Measurements from ENCODE around the gene DCLK1. TPM values are rescaled to one million over a fixed set of nuclear protein-coding genes. Genes with fewer than 3 reads are reported as not detected.
A peak's percentile ranks its signal among the peaks of the same experiment; 100 is the strongest.

Gene DCLK1
- total RNA-seq, 1 experiment from 2014 or later: 36.2 TPM

GRCh38 chr13:35876601-35877000, 254.6 kb downstream of the DCLK1 start:
- no peak overlapping the region for H3K4ac ChIP-seq (ENCODE audit: low read depth, low read length)
- no peaks in the 10 kb centered on the region for H3K23me2 ChIP-seq (ENCODE audit: insufficient read length, low read depth, low read length, poor library complexity, severe bottlenecking)
- no peak overlapping the region for H3K9ac ChIP-seq (ENCODE audit: extremely low read depth, insufficient read length, low read length)
- no peak overlapping the region for H3K4me3 Mint-ChIP-seq
- no peak overlapping the region for H2BK5ac ChIP-seq (ENCODE audit: insufficient read length, low read length)
- peaks cover 0 to 1% (median 0%) of the 10 kb centered on the region in 3 experiments; a peak in 1 of 7 replicates for H3K36me3 Mint-ChIP-seq (ENCODE audit: insufficient read depth in 1 of 3, low read depth in 3 of 3)
- no peak overlapping the region for H4K91ac ChIP-seq (ENCODE audit: insufficient read length, low read depth, low read length)
- H2BK20ac ChIP-seq (ENCODE audit: low read depth, low read length, poor library complexity, severe bottlenecking): no peak overlapping the region
- no peak overlapping the region for H2BK15ac ChIP-seq (ENCODE audit: low read depth, low read length)
- no peak for DNase-seq
- TF ChIP-seq, protein P1, sequence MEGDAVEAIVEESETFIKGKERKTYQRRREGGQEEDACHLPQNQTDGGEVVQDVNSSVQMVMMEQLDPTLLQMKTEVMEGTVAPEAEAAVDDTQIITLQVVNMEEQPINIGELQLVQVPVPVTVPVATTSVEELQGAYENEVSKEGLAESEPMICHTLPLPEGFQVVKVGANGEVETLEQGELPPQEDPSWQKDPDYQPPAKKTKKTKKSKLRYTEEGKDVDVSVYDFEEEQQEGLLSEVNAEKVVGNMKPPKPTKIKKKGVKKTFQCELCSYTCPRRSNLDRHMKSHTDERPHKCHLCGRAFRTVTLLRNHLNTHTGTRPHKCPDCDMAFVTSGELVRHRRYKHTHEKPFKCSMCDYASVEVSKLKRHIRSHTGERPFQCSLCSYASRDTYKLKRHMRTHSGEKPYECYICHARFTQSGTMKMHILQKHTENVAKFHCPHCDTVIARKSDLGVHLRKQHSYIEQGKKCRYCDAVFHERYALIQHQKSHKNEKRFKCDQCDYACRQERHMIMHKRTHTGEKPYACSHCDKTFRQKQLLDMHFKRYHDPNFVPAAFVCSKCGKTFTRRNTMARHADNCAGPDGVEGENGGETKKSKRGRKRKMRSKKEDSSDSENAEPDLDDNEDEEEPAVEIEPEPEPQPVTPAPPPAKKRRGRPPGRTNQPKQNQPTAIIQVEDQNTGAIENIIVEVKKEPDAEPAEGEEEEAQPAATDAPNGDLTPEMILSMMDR (conservative IDR thresholded peaks at IDR 0.05): no peak
- H2AK5ac ChIP-seq (ENCODE audit: insufficient read length, low read length): no peak overlapping the region
- peaks cover 2% of the 10 kb centered on the region; the same call in 1 of the 2 replicates for H3K4me1 ChIP-seq (ENCODE audit: insufficient read depth, low read length)
- no peak overlapping the region for H4K8ac ChIP-seq (replicated peaks; ENCODE audit: insufficient read length, low read depth, low read length)
- H3K56ac ChIP-seq (ENCODE audit: insufficient read length, low read depth, low read length): no peak overlapping the region
- H3K9me3 ChIP-seq (ENCODE audit: control insufficient read depth, low read depth, low read length): no peaks in the 10 kb centered on the region
- no peak overlapping the region for H2AFZ ChIP-seq (ENCODE audit: low read length)
- H3K27me3 Mint-ChIP-seq (ENCODE audit: low read depth): no peaks in the 10 kb centered on the region
- H3K27ac Mint-ChIP-seq: 0 out of 7 replicates have a peak overlapping the region, but pooled peaks of 1 of the 3 experiments have one; percentile 39
- H3K4me1 Mint-ChIP-seq: peaks cover 0 to 4% of the 10 kb centered on the region in 2 experiments; a peak in 1 of 4 replicates
- H3K79me2 ChIP-seq (ENCODE audit: insufficient read depth, low read length): no peaks in the 10 kb centered on the region
- H2BK12ac ChIP-seq (ENCODE audit: insufficient read length, low read depth, low read length): peak overlapping the region; percentile 45
- H4K20me1 ChIP-seq (ENCODE audit: control insufficient read depth, insufficient read depth, insufficient read length): no peaks in the 10 kb centered on the region
- no peaks in the 10 kb centered on the region for H3K79me1 ChIP-seq (ENCODE audit: insufficient read depth, low read depth, low read length, poor library complexity, severe bottlenecking)
- no peak overlapping the region for H4K5ac ChIP-seq (ENCODE audit: insufficient read length, low read depth, low read length)
- H3K27me3 ChIP-seq (ENCODE audit: insufficient read depth, low read length): no peaks in the 10 kb centered on the region
- H3K18ac ChIP-seq (ENCODE audit: insufficient read length, low read depth, low read length): no peak overlapping the region
- H3K9me3 Mint-ChIP-seq: no peaks in the 10 kb centered on the region; a peak in 1 of 5 replicates
- H3K23ac ChIP-seq (ENCODE audit: insufficient read length, low read depth, low read length): no peak overlapping the region
- no peak overlapping the region for H3T11ph ChIP-seq (ENCODE audit: low read length)
- H2BK120ac ChIP-seq (ENCODE audit: low read depth, low read length, poor library complexity, severe bottlenecking): no peak overlapping the region
- no peak overlapping the region for H3K4me2 ChIP-seq (ENCODE audit: insufficient read depth, insufficient read length, low read length)
- H3K14ac ChIP-seq (ENCODE audit: insufficient read depth, low read length): no peak overlapping the region
- no peak overlapping the region for H3K27ac ChIP-seq (ENCODE audit: insufficient read length, low read depth, low read length)
- no CpG with 5 or more reads among the region's 1 CpG for WGBS (ENCODE audit: extremely low coverage, insufficient read length, low lambda C conversion rate)
